AG04450 (cell line): Measurements from ENCODE around the gene C5AR1. TPM values are rescaled to one million over a fixed set of nuclear protein-coding genes. Genes with fewer than 3 reads are reported as not detected.

ENCODE experiments used
- CTCF ChIA-PET: fragments of 300-600, 350-600 bp; formaldehyde crosslinking; extraction: SDS; loops from one replicate; lab custom pipeline; 2022; ENCODE audit warnings: antibody characterized with exemption, inconsistent platforms; lab: Charles Lee
- POLR2A ChIA-PET: fragments of 350-600 bp; formaldehyde crosslinking; extraction: SDS; loops from one replicate; lab custom pipeline; 2021; ENCODE audit warnings: antibody characterized with exemption, inconsistent platforms; lab: Yijun Ruan, JAX
- DNase-seq: peaks from one replicate; pipeline ENCODE4 v3.0.0-alpha.2; 2011; ENCODE audit warnings: low read depth, low spot score
- H3K27ac ChIP-seq: one replicate; pipeline ENCODE4 v1.5.1; 2012; ENCODE audit warnings: low read depth, low read length, control low read depth
- H3K27me3 ChIP-seq: one replicate; pipeline ENCODE4 v1.6.0; 2012; ENCODE audit warnings: low read length; ENCODE audit not compliant: control insufficient read depth, insufficient read depth
- H3K4me3 ChIP-seq: 2 replicates; pipeline ENCODE4 v1.5.1; 2011; ENCODE audit warnings: mild to moderate bottlenecking, low read depth, low read length, control low read depth
- H3K9me3 ChIP-seq: 2 replicates; pipeline ENCODE4 v1.5.1; 2012; ENCODE audit warnings: low read length; ENCODE audit not compliant: control insufficient read depth, insufficient read depth
- CTCF ChIP-seq: IDR thresholded peaks from 2 replicates; pipeline ENCODE4 v1.5.1; 2011; ENCODE audit warnings: low read depth, low read length, control low read depth, inconsistent platforms
- polyA plus RNA-seq: library from polyadenylated mRNA; depleted of rRNA; stranded (reverse); fragments of >200 nt; gene quantifications from 2 replicates; pipeline ENCODE4 v1.2.3, GENCODE V29; 2011

Gene C5AR1
- polyA plus RNA-seq, 1 experiment = 0.53 TPM

GRCh38 chr19:47312366-47313006, 2.8 kb downstream of the C5AR1 start:
- no peak for TF ChIP-seq CTCF
- ChIA-PET POLR2A (no interaction called here), CTCF (no interaction called here)
- Histone ChIP-seq H3K27me3 (no peaks in the 10 kb centered on the region), H3K4me3 (no peak overlapping the region), H3K9me3 (no peaks in the 10 kb centered on the region), H3K27ac (no peak overlapping the region)
- no peak for DNase-seq

- TF ChIP-seq CTCF = no peak
- Histone ChIP-seq H3K9me3 (no peaks in the 10 kb centered on the region), H3K27me3 (no peaks in the 10 kb centered on the region), H3K27ac (no peak overlapping the region), H3K4me3 (no peak overlapping the region)
- POLR2A ChIA-PET = no interaction called here
- no peak for DNase-seq
- CTCF ChIA-PET = interaction anchor here (0.5 kb wide), 1 partner anchor 32 kb away, joined by 6 read pairs; no protein-coding TSS in a partner anchor
Measured at GRCh38 chr19:47313754-47314295, 4.2 kb downstream of the C5AR1 start.

- POLR2A ChIA-PET = interaction anchor here (0.5 kb wide), 1 partner anchor 34 kb away, joined by 5 read pairs; the partner anchor contains the start of gene DHX34
- Histone ChIP-seq H3K4me3 (no peak overlapping the region), H3K27me3 (no peaks in the 10 kb centered on the region), H3K27ac (peak overlapping the region; percentile 65), H3K9me3 (peaks cover 5% of the 10 kb centered on the region; the same call in 1 of the 2 replicates)
- no peak for TF ChIP-seq CTCF
- CTCF ChIA-PET = interaction anchor here (1.1 to 3.3 kb wide), 4 partner anchors 10 to 113 kb away, joined by 3 to 19 read pairs (median 4); partner anchors contain the start of gene DHX34
- peak; percentile 77 for DNase-seq
Measured at GRCh38 chr19:47315125-47315821, 5.6 kb downstream of the C5AR1 start.

GRCh38 chr19:47316513-47316912, 6.9 kb downstream of the C5AR1 start:
- peaks cover 12% of the 10 kb centered on the region; the same call in 1 of the 2 replicates for H3K9me3 ChIP-seq
- POLR2A ChIA-PET = interaction anchor here (0.7 kb wide), 2 partner anchors 87 to 392 kb away, joined by 3 to 4 read pairs; no protein-coding TSS in a partner anchor
- CTCF ChIA-PET = interaction anchor here (0.6 to 3.3 kb wide), 4 partner anchors 11 to 32 kb away, joined by 4 to 19 read pairs (median 6); partner anchors contain the start of gene DHX34
- H3K4me3 ChIP-seq = no peak overlapping the region
- no peak for TF ChIP-seq CTCF
- H3K27me3 ChIP-seq = peaks cover under 1% of the 10 kb centered on the region
- no peak overlapping the region for H3K27ac ChIP-seq
- DNase-seq = no peak
